Gastrocnemius medialis (tissue), 4 donors: Measurements from ENCODE around the gene PNPLA6. TPM values are rescaled to one million over a fixed set of nuclear protein-coding genes. Genes with fewer than 3 reads are reported as not detected.
"Not testable (repeated sequence)": the region's sequence is repeated elsewhere in the genome, so short reads cannot be mapped to it uniquely, and the experiment has no call there.

ENCODE experiments used
- ATAC-seq, 2 donors: fragments of 150-250 bp; one replicate each; pipeline ENCODE4 v1.9.1; 2016
- DNase-seq, 2 donors: peaks; one replicate each; pipeline ENCODE4 v3.0.0-alpha.2; 2019
- H3K27ac ChIP-seq, 4 donors: fragments of 200-600 bp; sonication (generic); 1 replicate in 1 of 4; 2 replicates in 3 of 4; pipeline ENCODE4 v1.5.1; 2016 to 2018; ENCODE audit warnings: mild to moderate bottlenecking in 2 of 4, moderate library complexity in 1 of 4
- H3K27me3 ChIP-seq, 3 donors: fragments of 200-600 bp; sonication (generic) in 2 of 3; 1 replicate in 1 of 3; 2 replicates in 2 of 3; pipeline versions ENCODE4 v1.5.1 to v1.6.0; 2016 to 2019; ENCODE audit warnings: mild to moderate bottlenecking in 1 of 3, moderate library complexity in 1 of 3
- H3K36me3 ChIP-seq, 2 donors: fragments of 200-600 bp; sonication (generic) in 1 of 2; one replicate each; pipeline ENCODE4 v1.5.1; 2017 to 2018
- H3K4me1 ChIP-seq, 2 donors: fragments of 200-600 bp; sonication (generic) in 1 of 2; one replicate each; pipeline ENCODE4 v1.5.1; 2016 to 2017; ENCODE audit warnings: mild to moderate bottlenecking in 2 of 2
- H3K4me3 ChIP-seq, 4 donors: fragments of 200-600 bp; sonication (generic) in 3 of 4; 1 replicate in 1 of 4; 2 replicates in 3 of 4; pipeline ENCODE4 v1.5.1; 2016 to 2019; ENCODE audit warnings: mild to moderate bottlenecking in 2 of 4
- H3K9me3 ChIP-seq, 3 donors: fragments of 200-600 bp; sonication (generic) in 2 of 3; 1 replicate in 1 of 3; 2 replicates in 2 of 3; pipeline ENCODE4 v1.5.1; 2016 to 2019
- CTCF ChIP-seq, 5 experiments: fragments of 450-650 bp in 3 of 5; fragments of 200-600 bp in 2 of 5; sonication (generic) in 2 of 5; IDR thresholded peaks in 4 of 5; conservative IDR thresholded peaks in 1 of 5; 1 replicate in 4 of 5; 2 replicates in 1 of 5; pipeline ENCODE4 v1.5.1; 2016 to 2019; ENCODE audit warnings: antibody characterized with exemption in 5 of 5, mild to moderate bottlenecking in 3 of 5, moderate library complexity in 3 of 5
- POLR2A ChIP-seq, 2 donors: fragments of 450-650 bp; IDR thresholded peaks; one replicate each; pipeline ENCODE4 v1.6.1; 2017; ENCODE audit warnings: antibody characterized with exemption in 2 of 2, mild to moderate bottlenecking in 2 of 2, moderate library complexity in 2 of 2
- in situ Hi-C, 4 donors: fragments of 200-750 bp; cut with MboI; loops; one replicate each; pipeline versions ENCODE4 v1.15.0 to v1.8.0; 2017; ENCODE audit warnings: low sequenced_read_pairs in 4 of 4
- intact Hi-C: fragments of 100-400 bp; cut with DNase I; formaldehyde crosslinking; loops from one replicate; pipeline ENCODE4 v1.15.1; 2023; ENCODE audit warnings: low total_unique reads
- total RNA-seq, 4 donors: library from RNA; depleted of rRNA; stranded (reverse); fragments of >200 nt; gene quantifications; one replicate each; pipeline versions ENCODE4 v1.1.0 to v1.2.3, GENCODE V29; 2016

Gene PNPLA6
- total RNA-seq, 4 donors from 2014 or later: 61.4 to 101 (median 75.1) TPM

- H3K36me3 ChIP-seq: peaks cover 0 to 8% of the 10 kb centered on the region in 2 donors
- in situ Hi-C loops: loop anchor here in 3 of 4 donors (5.0 to 10.0 kb wide), 4 partner anchors 110 to 240 kb away; partner anchors contain the start of gene MCEMP1 (in 1 of the 3)
- DNase-seq: no peak
- intact Hi-C loops: no loop called here
- no peaks in the 10 kb centered on the region for H3K4me1 ChIP-seq
- no peaks in the 10 kb centered on the region for H3K9me3 ChIP-seq
- no peak overlapping the region for H3K27ac ChIP-seq
- no peak overlapping the region for H3K4me3 ChIP-seq
- TF ChIP-seq POLR2A (IDR thresholded peaks at IDR 0.05) (no peak), CTCF (IDR thresholded peaks at IDR 0.05 in 4 of 5, conservative IDR thresholded peaks at IDR 0.05 in 1 of 5) (no peak)
- no peaks in the 10 kb centered on the region for H3K27me3 ChIP-seq
- ATAC-seq: no peak
Observed at GRCh38 chr19:7564866-7565265, 29.3 kb downstream of the PNPLA6 start.

GRCh38 chr19:7565332-7565731 lies 29.8 kb downstream of the PNPLA6 start:
- Histone ChIP-seq H3K27ac (no peak overlapping the region), H3K27me3 (no peaks in the 10 kb centered on the region), H3K36me3 (peaks cover 0 to 3% of the 10 kb centered on the region in 2 donors), H3K4me3 (no peak overlapping the region), H3K9me3 (no peaks in the 10 kb centered on the region), H3K4me1 (no peaks in the 10 kb centered on the region)
- ATAC-seq (no peak), DNase-seq (no peak)
- no peak for TF ChIP-seq CTCF (IDR thresholded peaks at IDR 0.05 in 4 of 5, conservative IDR thresholded peaks at IDR 0.05 in 1 of 5)
- in situ Hi-C loops: loop anchor here in 3 of 4 donors (5.0 to 10.0 kb wide), 4 partner anchors 109 to 239 kb away; partner anchors contain the start of gene MCEMP1 (in 1 of the 3)
- intact Hi-C loops: no loop called here

GRCh38 chr19:7570761-7571160 lies 35.2 kb downstream of the PNPLA6 start:
- no peak overlapping the region for H3K27ac ChIP-seq
- in situ Hi-C loops (loop anchor here in 1 of 4 donors (5.0 kb wide), 2 partner anchors 112 to 227 kb away; partner anchors contain the start of gene TRAPPC5), intact Hi-C loops (no loop called here)
- no peak overlapping the region for H3K4me3 ChIP-seq
- DNase-seq (no peak), ATAC-seq (no peak)
- no peaks in the 10 kb centered on the region for H3K27me3 ChIP-seq
- no peaks in the 10 kb centered on the region for H3K9me3 ChIP-seq
- TF ChIP-seq CTCF (IDR thresholded peaks at IDR 0.05 in 4 of 5, conservative IDR thresholded peaks at IDR 0.05 in 1 of 5): no peak
- TF ChIP-seq POLR2A (IDR thresholded peaks at IDR 0.05): no peak
- H3K36me3 ChIP-seq: no peaks in the 10 kb centered on the region
- no peaks in the 10 kb centered on the region for H3K4me1 ChIP-seq

- Histone ChIP-seq H3K9me3 (no peaks in the 10 kb centered on the region), H3K4me1 (no peaks in the 10 kb centered on the region), H3K27me3 (no peaks in the 10 kb centered on the region), H3K36me3 (no peaks in the 10 kb centered on the region), H3K27ac (no peak overlapping the region), H3K4me3 (no peak overlapping the region)
- no peak for DNase-seq
- ATAC-seq: no peak
- in situ Hi-C loops (no loop called here), intact Hi-C loops (no loop called here)
- TF ChIP-seq POLR2A (IDR thresholded peaks at IDR 0.05) (no peak), CTCF (IDR thresholded peaks at IDR 0.05 in 4 of 5, conservative IDR thresholded peaks at IDR 0.05 in 1 of 5) (no peak)
Observed at GRCh38 chr19:7575434-7576040, 40.0 kb downstream of the PNPLA6 start.

GRCh38 chr19:7577422-7577821 lies 41.9 kb downstream of the PNPLA6 start:
- H3K4me3 ChIP-seq, DNase-seq, H3K27me3 ChIP-seq, H3K4me1 ChIP-seq, H3K27ac ChIP-seq, H3K36me3 ChIP-seq, in situ Hi-C loops, H3K9me3 ChIP-seq, ATAC-seq, intact Hi-C loops: not testable (repeated sequence)
